Natural killer cell treated with Interleukin-12 subunit alpha and Interleukin-12 subunit beta and Interleukin-15 and Interleukin-18, amount 100 ng/mL, for 72 hours (primary cell): Measurements from ENCODE around the gene ACOX1. TPM values are rescaled to one million over a fixed set of nuclear protein-coding genes. Genes with fewer than 3 reads are reported as not detected.
"Not testable (repeated sequence)": the region's sequence is repeated elsewhere in the genome, so short reads cannot be mapped to it uniquely, and the experiment has no call there.

ENCODE experiments used
- ATAC-seq, 2 donors: fragments of 150-1000 bp; cut with Tn5 transposase in 1 of 2; sonication (Bioruptor Pico), chemical (Tn5 transposase) in 1 of 2; 2 replicates each; pipeline ENCODE4 v1.10.0; 2021
- DNase-seq: peaks from one replicate; pipeline ENCODE4 v3.0.0; 2022; ENCODE audit warnings: low spot score
- H3K27ac Mint-ChIP-seq, 2 donors: 1 replicate in 1 of 2; 2 replicates in 1 of 2; pipeline ENCODE4 v1.8.0; 2022; ENCODE audit warnings: mixed read lengths in 2 of 2, mild to moderate bottlenecking in 1 of 2, moderate library complexity in 1 of 2
- H3K27me3 Mint-ChIP-seq, 2 donors: 1 replicate in 1 of 2; 2 replicates in 1 of 2; pipeline ENCODE4 v1.8.0; 2022; ENCODE audit warnings: mixed read lengths in 2 of 2
- H3K36me3 Mint-ChIP-seq: one replicate; pipeline ENCODE4 v1.8.0; 2022; ENCODE audit warnings: mixed read lengths
- H3K4me1 Mint-ChIP-seq, 2 donors: 1 replicate in 1 of 2; 2 replicates in 1 of 2; pipeline ENCODE4 v1.8.0; 2022; ENCODE audit warnings: low read depth in 2 of 2, mixed read lengths in 2 of 2, mild to moderate bottlenecking in 1 of 2
- H3K4me3 Mint-ChIP-seq: one replicate; pipeline ENCODE4 v1.8.0; 2022; ENCODE audit warnings: mixed read lengths
- H3K9me3 Mint-ChIP-seq: 2 replicates; pipeline ENCODE4 v1.8.0; 2022; ENCODE audit warnings: mixed read lengths
- total RNA-seq, 2 donors: library from RNA; stranded (reverse); gene quantifications; one replicate each; pipeline ENCODE4 v1.2.3, GENCODE V29; 2022

The ACOX1 gene
- total RNA-seq, 2 donors from 2014 or later: 36.8 to 44.6 TPM

GRCh38 chr17:75981019-75981615 is 2.2 kb upstream of the ACOX1 start:
- no peaks in the 10 kb centered on the region for H3K27me3 Mint-ChIP-seq
- H3K36me3 Mint-ChIP-seq: no peaks in the 10 kb centered on the region
- peak overlapping the region; percentile 94 for H3K4me3 Mint-ChIP-seq
- no peak for DNase-seq
- peak overlapping the region; percentile 85 to 93 for H3K27ac Mint-ChIP-seq
- ATAC-seq: no peak
- H3K4me1 Mint-ChIP-seq: peaks cover 16 to 34% of the 10 kb centered on the region in 2 donors
- H3K9me3 Mint-ChIP-seq: no peaks in the 10 kb centered on the region

GRCh38 chr17:75980188-75981018 is 1.4 kb upstream of the ACOX1 start:
- Mint-ChIP-seq H3K36me3 (no peaks in the 10 kb centered on the region), H3K27ac (peak overlapping the region; percentile 93 to 100), H3K4me3 (peak overlapping the region; percentile 94), H3K4me1 (peaks cover 23 to 38% of the 10 kb centered on the region in 2 donors), H3K27me3 (no peaks in the 10 kb centered on the region), H3K9me3 (no peaks in the 10 kb centered on the region)
- DNase-seq (no peak), ATAC-seq (no peak)

- peaks cover 23 to 38% of the 10 kb centered on the region in 2 donors for H3K4me1 Mint-ChIP-seq
- no peaks in the 10 kb centered on the region for H3K9me3 Mint-ChIP-seq
- H3K4me3 Mint-ChIP-seq: peak overlapping the region; percentile 94
- H3K27me3 Mint-ChIP-seq: no peaks in the 10 kb centered on the region
- peak; percentile 17 to 32 for ATAC-seq
- peak overlapping the region; percentile 93 to 100 for H3K27ac Mint-ChIP-seq
- DNase-seq: no peak
- H3K36me3 Mint-ChIP-seq: no peaks in the 10 kb centered on the region
Observed at GRCh38 chr17:75979705-75980187, 780 bp upstream of the ACOX1 start.

- H3K4me1 Mint-ChIP-seq: peaks cover 28 to 35% of the 10 kb centered on the region in 2 donors
- no peaks in the 10 kb centered on the region for H3K9me3 Mint-ChIP-seq
- H3K27me3 Mint-ChIP-seq: no peaks in the 10 kb centered on the region
- ATAC-seq (no peak), DNase-seq (no peak)
- H3K36me3 Mint-ChIP-seq: no peaks in the 10 kb centered on the region
- peak overlapping the region; percentile 24 to 26 for H3K27ac Mint-ChIP-seq
- H3K4me3 Mint-ChIP-seq: peak overlapping the region; percentile 41
Observed at GRCh38 chr17:75976175-75976848, 2.7 kb downstream of the ACOX1 start.

- DNase-seq (no peak), ATAC-seq (no peak)
- H3K27ac Mint-ChIP-seq: peak overlapping the region in 1 of 2 donors; percentile 26
- peaks cover 28 to 31% of the 10 kb centered on the region in 2 donors for H3K4me1 Mint-ChIP-seq
- H3K36me3 Mint-ChIP-seq: no peaks in the 10 kb centered on the region
- H3K4me3 Mint-ChIP-seq: peak overlapping the region; percentile 41
- H3K27me3 Mint-ChIP-seq: no peaks in the 10 kb centered on the region
- no peaks in the 10 kb centered on the region for H3K9me3 Mint-ChIP-seq
Observed at GRCh38 chr17:75975757-75976174, 3.2 kb downstream of the ACOX1 start.

- H3K4me1 Mint-ChIP-seq: peaks cover 28 to 30% of the 10 kb centered on the region in 2 donors
- peak overlapping the region in 1 of 2 donors; percentile 26 for H3K27ac Mint-ChIP-seq
- not testable (repeated sequence) for H3K27me3 Mint-ChIP-seq, H3K9me3 Mint-ChIP-seq, ATAC-seq, H3K4me3 Mint-ChIP-seq, DNase-seq, H3K36me3 Mint-ChIP-seq
Observed at GRCh38 chr17:75975187-75975586, 3.8 kb downstream of the ACOX1 start.

- Mint-ChIP-seq H3K4me3 (no peak overlapping the region), H3K27ac (no peak overlapping the region), H3K4me1 (peaks cover 10 to 14% of the 10 kb centered on the region in 2 donors), H3K9me3 (no peaks in the 10 kb centered on the region), H3K27me3 (no peaks in the 10 kb centered on the region), H3K36me3 (peaks cover 6% of the 10 kb centered on the region)
- ATAC-seq (no peak), DNase-seq (no peak)
Observed at GRCh38 chr17:75970626-75971025, 8.3 kb downstream of the ACOX1 start.

GRCh38 chr17:75970011-75970523 is 8.9 kb downstream of the ACOX1 start:
- peak overlapping the region in 1 of 2 donors; percentile 29 for H3K27ac Mint-ChIP-seq
- DNase-seq (no peak), ATAC-seq (no peak)
- H3K4me1 Mint-ChIP-seq: peaks cover 9 to 11% of the 10 kb centered on the region in 2 donors
- peaks cover 6% of the 10 kb centered on the region for H3K36me3 Mint-ChIP-seq
- H3K9me3 Mint-ChIP-seq: no peaks in the 10 kb centered on the region
- no peaks in the 10 kb centered on the region for H3K27me3 Mint-ChIP-seq
- no peak overlapping the region for H3K4me3 Mint-ChIP-seq

- not testable (repeated sequence) for H3K27me3 Mint-ChIP-seq, H3K36me3 Mint-ChIP-seq, H3K9me3 Mint-ChIP-seq, ATAC-seq, H3K4me3 Mint-ChIP-seq, DNase-seq, H3K27ac Mint-ChIP-seq
- peaks cover 9 to 11% of the 10 kb centered on the region in 2 donors for H3K4me1 Mint-ChIP-seq
Observed at GRCh38 chr17:75969044-75969443, 9.9 kb downstream of the ACOX1 start.

GRCh38 chr17:75965468-75965867 is 13.5 kb downstream of the ACOX1 start:
- DNase-seq (no peak), ATAC-seq (no peak)
- no peak overlapping the region for H3K4me3 Mint-ChIP-seq
- no peaks in the 10 kb centered on the region for H3K9me3 Mint-ChIP-seq
- H3K27ac Mint-ChIP-seq: peak overlapping the region in 1 of 2 donors; percentile 17
- H3K4me1 Mint-ChIP-seq: peaks cover 3 to 6% of the 10 kb centered on the region in 2 donors
- H3K36me3 Mint-ChIP-seq: peaks cover 6% of the 10 kb centered on the region
- no peaks in the 10 kb centered on the region for H3K27me3 Mint-ChIP-seq

- H3K9me3 Mint-ChIP-seq: no peaks in the 10 kb centered on the region
- no peak for DNase-seq
- no peak overlapping the region for H3K4me3 Mint-ChIP-seq
- H3K36me3 Mint-ChIP-seq: peaks cover 4% of the 10 kb centered on the region
- no peak overlapping the region for H3K27ac Mint-ChIP-seq
- no peaks in the 10 kb centered on the region for H3K4me1 Mint-ChIP-seq
- ATAC-seq: no peak
- no peaks in the 10 kb centered on the region for H3K27me3 Mint-ChIP-seq
Observed at GRCh38 chr17:75959839-75960511, 19.0 kb downstream of the ACOX1 start.

GRCh38 chr17:75959051-75959838 is 19.7 kb downstream of the ACOX1 start:
- ATAC-seq (no peak), DNase-seq (no peak)
- Mint-ChIP-seq H3K4me3 (no peak overlapping the region), H3K27me3 (no peaks in the 10 kb centered on the region), H3K36me3 (peaks cover 4% of the 10 kb centered on the region), H3K27ac (no peak overlapping the region), H3K4me1 (no peaks in the 10 kb centered on the region), H3K9me3 (no peaks in the 10 kb centered on the region)
